Mesendoderm (in vitro differentiated cells): ENCODE results near the gene ACOX1.

ENCODE experiments used
- DNase-seq: peaks from one replicate; pipeline ENCODE4 v3.0.0; 2013
- H2AK5ac ChIP-seq: 2 replicates; pipeline ENCODE4 v1.6.1; 2013; ENCODE audit warnings: low read length, inconsistent platforms
- H2BK120ac ChIP-seq: 2 replicates; pipeline ENCODE4 v1.6.1; 2013; ENCODE audit warnings: low read depth, mild to moderate bottlenecking, low read length, moderate library complexity, mixed read lengths
- H2BK15ac ChIP-seq: replicated peaks from 2 replicates; pipeline ENCODE4 v1.6.1; 2013; ENCODE audit warnings: low read depth, mild to moderate bottlenecking, moderate library complexity
- H2BK5ac ChIP-seq: 2 replicates; pipeline ENCODE4 v1.6.1; 2013; ENCODE audit warnings: low read length, inconsistent platforms
- H3K18ac ChIP-seq: 2 replicates; pipeline ENCODE4 v1.6.1; 2013; ENCODE audit warnings: mild to moderate bottlenecking, low read length, mixed read lengths
- H3K23ac ChIP-seq: one replicate; pipeline ENCODE4 v1.6.1; 2013; ENCODE audit warnings: low read length
- H3K27ac ChIP-seq: 2 replicates; pipeline ENCODE4 v1.5.1; 2013; ENCODE audit warnings: low read depth, mild to moderate bottlenecking, inconsistent platforms, low read length, moderate library complexity
- H3K27me3 ChIP-seq: 2 replicates; pipeline ENCODE4 v1.6.1; 2013; ENCODE audit warnings: low read length, control low read depth, mild to moderate bottlenecking, inconsistent platforms; ENCODE audit not compliant: insufficient read depth, poor library complexity
- H3K36me3 ChIP-seq: 2 replicates; pipeline ENCODE4 v1.6.1; 2013; ENCODE audit warnings: low read length, inconsistent platforms; ENCODE audit not compliant: control insufficient read depth, insufficient read depth
- H3K4ac ChIP-seq: one replicate; pipeline ENCODE4 v1.6.1; 2013; ENCODE audit warnings: low read depth, mild to moderate bottlenecking, low read length, moderate library complexity
- H3K4me1 ChIP-seq: 2 replicates; pipeline ENCODE4 v1.6.1; 2013; ENCODE audit warnings: low read depth, low read length, inconsistent platforms; ENCODE audit not compliant: control insufficient read depth
- H3K4me2 ChIP-seq: 2 replicates; pipeline ENCODE4 v1.6.1; 2013; ENCODE audit warnings: low read length
- H3K4me3 ChIP-seq: 2 replicates; pipeline ENCODE4 v1.5.1; 2013; ENCODE audit warnings: mild to moderate bottlenecking, low read length
- H3K56ac ChIP-seq: one replicate; pipeline ENCODE4 v1.6.1; 2013; ENCODE audit warnings: low read length
- H3K79me1 ChIP-seq: 2 replicates; pipeline ENCODE4 v1.6.1; 2013; ENCODE audit warnings: low read length, inconsistent platforms
- H3K79me2 ChIP-seq: 2 replicates; pipeline ENCODE4 v1.6.1; 2013; ENCODE audit warnings: mild to moderate bottlenecking, low read length; ENCODE audit not compliant: control insufficient read depth, insufficient read depth
- H3K9ac ChIP-seq: 2 replicates; pipeline ENCODE4 v1.6.1; 2013; ENCODE audit warnings: low read length, inconsistent platforms
- H4K5ac ChIP-seq: one replicate; pipeline ENCODE4 v1.6.1; 2013; ENCODE audit warnings: low read length
- H4K8ac ChIP-seq: one replicate; pipeline ENCODE4 v1.6.1; 2013; ENCODE audit warnings: low read depth, mild to moderate bottlenecking, control low read depth, low read length, moderate library complexity
- WGBS: extraction: QIAGEN DNeasy Blood & Tissue Kit; methylation state at CpG from one replicate; pipeline ENCODE4 v1.1.7; 2013; ENCODE audit warnings: low lambda C conversion rate, missing lambda C conversion rate; ENCODE audit not compliant: insufficient coverage; ENCODE audit errors: extremely low coverage; 5-methylcytosine and 5-hydroxymethylcytosine counted together

ACOX1 gene

DNA sequence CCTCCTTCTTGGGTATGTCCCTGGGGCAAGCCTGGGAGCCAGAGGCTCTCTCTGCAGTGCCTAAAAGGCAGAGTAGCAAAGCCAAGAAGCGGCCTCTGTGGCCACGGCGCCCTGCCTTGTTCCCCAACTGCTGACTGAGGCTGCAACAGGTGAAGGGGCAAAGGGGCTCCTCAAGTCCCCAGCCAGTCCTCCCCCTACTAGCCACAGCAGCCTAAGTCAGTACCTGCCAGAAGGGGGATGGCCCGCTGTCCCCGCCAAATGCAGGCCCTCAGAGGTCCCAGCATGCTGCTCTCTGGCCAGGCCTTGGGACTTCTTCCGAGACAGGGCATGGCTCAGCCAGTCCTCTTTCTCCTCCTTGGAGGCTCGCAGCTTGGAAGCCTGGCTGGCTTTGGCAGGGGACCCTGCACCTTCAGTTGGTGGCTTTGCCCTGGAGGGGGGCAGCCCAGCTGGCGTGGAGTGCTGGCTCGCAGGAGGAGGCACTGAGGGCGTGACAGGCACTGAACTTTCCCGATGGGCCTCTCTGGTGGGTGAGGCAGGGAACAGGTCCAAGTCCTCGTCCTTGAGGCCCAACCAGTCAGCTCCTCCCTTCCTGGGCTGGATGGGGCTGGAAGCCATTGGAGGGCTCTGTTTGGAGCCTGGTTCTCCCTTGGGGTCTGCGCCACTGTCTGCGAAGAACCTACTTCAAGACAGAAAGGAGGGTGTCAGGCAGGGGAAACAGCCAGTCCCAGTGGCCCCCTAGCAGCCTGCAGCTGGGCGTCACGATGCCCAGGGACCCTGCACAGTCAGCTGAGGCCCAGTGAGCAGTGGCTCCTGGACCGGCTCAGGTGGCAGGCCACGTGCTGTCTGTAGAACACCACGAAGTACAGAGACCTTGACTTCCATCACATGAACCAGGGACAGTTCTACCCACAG lies 55.7 kb downstream of the ACOX1 start:
- DNase-seq: no peak
- no peak overlapping the region for H3K4me2 ChIP-seq
- WGBS: no CpG with 5 or more reads among the region's 19 CpGs
- no peak overlapping the region for H3K4ac ChIP-seq
- no peak overlapping the region for H4K5ac ChIP-seq
- no peak overlapping the region for H3K18ac ChIP-seq
- no peak overlapping the region for H2BK120ac ChIP-seq
- no peak overlapping the region for H3K23ac ChIP-seq
- H3K9ac ChIP-seq: no peak overlapping the region
- no peak overlapping the region for H2AK5ac ChIP-seq
- H2BK5ac ChIP-seq: no peak overlapping the region
- no peak overlapping the region for H2BK15ac ChIP-seq
- no peaks in the 10 kb centered on the region for H3K4me1 ChIP-seq
- H3K27ac ChIP-seq: no peak overlapping the region
- no peaks in the 10 kb centered on the region for H3K27me3 ChIP-seq
- no peaks in the 10 kb centered on the region for H3K36me3 ChIP-seq
- H3K79me1 ChIP-seq: no peaks in the 10 kb centered on the region
- H4K8ac ChIP-seq: no peak overlapping the region
- H3K4me3 ChIP-seq: no peak overlapping the region
- no peak overlapping the region for H3K56ac ChIP-seq
- H3K79me2 ChIP-seq: no peaks in the 10 kb centered on the region

GRCh38 chr17:75922173-75922961 lies 56.6 kb downstream of the ACOX1 start:
- H3K4me1 ChIP-seq: no peaks in the 10 kb centered on the region
- no CpG with 5 or more reads among the region's 18 CpGs for WGBS
- no peak overlapping the region for H3K18ac ChIP-seq
- no peak overlapping the region for H4K5ac ChIP-seq
- H3K23ac ChIP-seq: no peak overlapping the region
- H3K4me2 ChIP-seq: no peak overlapping the region
- H3K27me3 ChIP-seq: no peaks in the 10 kb centered on the region
- no peaks in the 10 kb centered on the region for H3K79me2 ChIP-seq
- no peak overlapping the region for H3K56ac ChIP-seq
- no peak overlapping the region for H3K4ac ChIP-seq
- no peak overlapping the region for H4K8ac ChIP-seq
- no peaks in the 10 kb centered on the region for H3K36me3 ChIP-seq
- no peak overlapping the region for H2BK15ac ChIP-seq
- H2BK5ac ChIP-seq: no peak overlapping the region
- DNase-seq: no peak
- no peak overlapping the region for H3K27ac ChIP-seq
- H2AK5ac ChIP-seq: no peak overlapping the region
- H2BK120ac ChIP-seq: no peak overlapping the region
- no peak overlapping the region for H3K9ac ChIP-seq
- H3K79me1 ChIP-seq: no peaks in the 10 kb centered on the region
- H3K4me3 ChIP-seq: no peak overlapping the region

DNA sequence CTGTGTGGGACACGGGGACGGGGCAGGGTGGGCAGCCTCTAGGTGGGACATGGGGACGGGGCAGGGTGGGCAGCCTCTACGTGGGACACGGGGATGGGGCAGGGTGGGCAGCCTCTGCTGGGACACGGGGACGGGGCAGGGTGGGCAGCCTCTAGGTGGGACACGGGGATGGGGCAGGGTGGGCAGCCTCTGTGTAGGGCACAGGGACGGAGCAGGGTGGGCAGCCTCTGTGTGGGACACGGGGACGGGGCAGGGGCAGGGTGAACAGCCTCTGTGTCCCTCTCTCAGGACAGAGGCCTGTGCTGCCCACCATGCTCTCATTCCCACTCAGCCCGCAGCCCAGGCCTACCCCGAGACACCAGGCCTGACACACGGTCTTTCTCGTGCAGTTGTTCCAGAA lies 57.4 kb downstream of the ACOX1 start:
- Histone ChIP-seq H3K79me1 (no peaks in the 10 kb centered on the region), H3K79me2 (no peaks in the 10 kb centered on the region), H2BK120ac (no peak overlapping the region), H4K5ac (no peak overlapping the region), H3K23ac (no peak overlapping the region), H3K4ac (no peak overlapping the region), H3K56ac (no peak overlapping the region), H3K4me1 (no peaks in the 10 kb centered on the region), H3K9ac (no peak overlapping the region), H3K27ac (no peak overlapping the region), H3K36me3 (no peaks in the 10 kb centered on the region), H4K8ac (no peak overlapping the region), H2BK5ac (no peak overlapping the region), H3K18ac (no peak overlapping the region), H2BK15ac (no peak overlapping the region), H3K27me3 (no peaks in the 10 kb centered on the region), H3K4me3 (no peak overlapping the region), H2AK5ac (no peak overlapping the region), H3K4me2 (no peak overlapping the region)
- no CpG with 5 or more reads among the region's 15 CpGs for WGBS
- DNase-seq: no peak

- no peaks in the 10 kb centered on the region for H3K36me3 ChIP-seq
- no peak overlapping the region for H3K56ac ChIP-seq
- no peak overlapping the region for H2BK5ac ChIP-seq
- H3K23ac ChIP-seq: no peak overlapping the region
- no peak overlapping the region for H3K4ac ChIP-seq
- H4K5ac ChIP-seq: no peak overlapping the region
- H3K27me3 ChIP-seq: no peaks in the 10 kb centered on the region
- H2AK5ac ChIP-seq: no peak overlapping the region
- H2BK120ac ChIP-seq: no peak overlapping the region
- H3K4me1 ChIP-seq: no peaks in the 10 kb centered on the region
- no peaks in the 10 kb centered on the region for H3K79me2 ChIP-seq
- H3K18ac ChIP-seq: no peak overlapping the region
- no peak overlapping the region for H3K9ac ChIP-seq
- H3K27ac ChIP-seq: no peak overlapping the region
- H3K4me3 ChIP-seq: no peak overlapping the region
- H3K79me1 ChIP-seq: no peaks in the 10 kb centered on the region
- no CpG with 5 or more reads among the region's 11 CpGs for WGBS
- no peak overlapping the region for H4K8ac ChIP-seq
- H3K4me2 ChIP-seq: no peak overlapping the region
- no peak for DNase-seq
- no peak overlapping the region for H2BK15ac ChIP-seq
These were observed 58.9 kb downstream of the ACOX1 start for GRCh38 chr17:75920045-75920560.

DNA sequence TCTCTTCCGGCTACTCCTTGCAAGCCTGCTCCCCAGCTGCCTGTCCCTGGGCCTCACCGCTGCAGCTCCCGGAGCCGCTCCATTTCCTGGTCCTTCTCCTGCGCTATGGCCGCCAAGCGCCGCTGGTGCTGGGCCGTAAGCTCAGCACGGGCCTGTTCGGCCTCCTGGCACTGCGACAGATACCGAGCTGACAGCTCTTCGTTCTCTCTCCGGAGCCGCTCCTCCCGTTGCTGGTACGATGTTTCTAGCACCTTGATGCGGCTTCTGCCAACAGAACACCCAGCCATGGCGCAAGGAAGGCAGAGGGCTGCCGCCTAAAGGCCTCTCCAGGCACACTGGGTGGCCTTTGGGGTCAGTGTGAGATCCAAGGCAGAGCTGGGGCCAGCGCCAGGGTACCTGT lies 59.4 kb downstream of the ACOX1 start:
- H3K4me3 ChIP-seq: no peak overlapping the region
- H3K36me3 ChIP-seq: no peaks in the 10 kb centered on the region
- no peak overlapping the region for H2BK120ac ChIP-seq
- no peak overlapping the region for H2BK5ac ChIP-seq
- no peak overlapping the region for H3K27ac ChIP-seq
- H3K4me1 ChIP-seq: no peaks in the 10 kb centered on the region
- no peak overlapping the region for H3K56ac ChIP-seq
- H3K23ac ChIP-seq: no peak overlapping the region
- no peak overlapping the region for H3K9ac ChIP-seq
- no peaks in the 10 kb centered on the region for H3K79me1 ChIP-seq
- no peak overlapping the region for H3K4me2 ChIP-seq
- no peak overlapping the region for H4K8ac ChIP-seq
- no peaks in the 10 kb centered on the region for H3K79me2 ChIP-seq
- no peaks in the 10 kb centered on the region for H3K27me3 ChIP-seq
- no peak overlapping the region for H3K18ac ChIP-seq
- no peak overlapping the region for H3K4ac ChIP-seq
- no peak for DNase-seq
- no CpG with 5 or more reads among the region's 22 CpGs for WGBS
- no peak overlapping the region for H2AK5ac ChIP-seq
- no peak overlapping the region for H4K5ac ChIP-seq
- H2BK15ac ChIP-seq: no peak overlapping the region
